SK-N-SH (cell line): ENCODE results near the gene OSBP2.

Experiments used
- EZH2phosphoT487 ChIP-seq: fragments of 200-600 bp; sonication (generic); IDR thresholded peaks from 2 replicates; pipeline ENCODE4 v1.6.1; 2017; ENCODE audit warnings: low read depth, mixed run types, mild to moderate bottlenecking, antibody characterized with exemption, moderate library complexity, borderline replicate concordance
- FOSL2 ChIP-seq: IDR thresholded peaks from 2 replicates; pipeline ENCODE4 v1.4.0; 2012; ENCODE audit warnings: low read depth, mild to moderate bottlenecking, moderate library complexity, borderline replicate concordance
- FOXJ3 ChIP-seq: sonication (generic); formaldehyde crosslinking; IDR thresholded peaks from 2 replicates; pipeline ENCODE4 v1.5.1; 2020; ENCODE audit warnings: mild to moderate bottlenecking, missing genetic modification reagents
- JUND ChIP-seq: IDR thresholded peaks from 2 replicates; pipeline ENCODE4 v1.4.0; 2012
- MXI1 ChIP-seq: IDR thresholded peaks from 2 replicates; pipeline ENCODE4 v1.6.1; 2012; ENCODE audit warnings: mild to moderate bottlenecking, low read depth, low read length, improper control_type of control experiment
- POLR2AphosphoS5 ChIP-seq: IDR thresholded peaks from 2 replicates; pipeline ENCODE4 v1.6.1; 2012; ENCODE audit warnings: low read depth, low read length
- RAD21 ChIP-seq: IDR thresholded peaks from 2 replicates; pipeline ENCODE4 v1.6.1; 2012; ENCODE audit warnings: mild to moderate bottlenecking, low read length
- SIN3A ChIP-seq: IDR thresholded peaks from 2 replicates; pipeline ENCODE4 v1.6.1; 2012; ENCODE audit warnings: low read depth, mild to moderate bottlenecking, low read length, moderate library complexity, borderline replicate concordance
- SMC3 ChIP-seq: IDR thresholded peaks from 2 replicates; pipeline ENCODE4 v1.6.1; 2012; ENCODE audit warnings: low read depth, low read length, improper control_type of control experiment
- TEAD4 ChIP-seq: IDR thresholded peaks from 2 replicates; pipeline ENCODE4 v1.4.0; 2012; ENCODE audit warnings: mild to moderate bottlenecking, borderline replicate concordance; ENCODE audit not compliant: insufficient read depth
- YY1 ChIP-seq: IDR thresholded peaks from 2 replicates; pipeline ENCODE4 v1.4.0; 2012; ENCODE audit warnings: low read depth, mild to moderate bottlenecking
- ZBTB33 ChIP-seq: IDR thresholded peaks from 2 replicates; pipeline ENCODE4 v1.4.0; 2012; ENCODE audit warnings: low read depth, borderline replicate concordance
- TF ChIP-seq, protein P1 (sequence below): fragments of 200-600 bp; sonication (generic); IDR thresholded peaks from 2 replicates; pipeline ENCODE4 v1.6.1; 2017; ENCODE audit warnings: antibody characterized with exemption, mild to moderate bottlenecking, moderate library complexity
- TF ChIP-seq, protein P2 (sequence below): IDR thresholded peaks from 2 replicates; pipeline ENCODE4 v1.6.1; 2012; ENCODE audit warnings: mild to moderate bottlenecking, low read depth, low read length, moderate library complexity

DNA sequence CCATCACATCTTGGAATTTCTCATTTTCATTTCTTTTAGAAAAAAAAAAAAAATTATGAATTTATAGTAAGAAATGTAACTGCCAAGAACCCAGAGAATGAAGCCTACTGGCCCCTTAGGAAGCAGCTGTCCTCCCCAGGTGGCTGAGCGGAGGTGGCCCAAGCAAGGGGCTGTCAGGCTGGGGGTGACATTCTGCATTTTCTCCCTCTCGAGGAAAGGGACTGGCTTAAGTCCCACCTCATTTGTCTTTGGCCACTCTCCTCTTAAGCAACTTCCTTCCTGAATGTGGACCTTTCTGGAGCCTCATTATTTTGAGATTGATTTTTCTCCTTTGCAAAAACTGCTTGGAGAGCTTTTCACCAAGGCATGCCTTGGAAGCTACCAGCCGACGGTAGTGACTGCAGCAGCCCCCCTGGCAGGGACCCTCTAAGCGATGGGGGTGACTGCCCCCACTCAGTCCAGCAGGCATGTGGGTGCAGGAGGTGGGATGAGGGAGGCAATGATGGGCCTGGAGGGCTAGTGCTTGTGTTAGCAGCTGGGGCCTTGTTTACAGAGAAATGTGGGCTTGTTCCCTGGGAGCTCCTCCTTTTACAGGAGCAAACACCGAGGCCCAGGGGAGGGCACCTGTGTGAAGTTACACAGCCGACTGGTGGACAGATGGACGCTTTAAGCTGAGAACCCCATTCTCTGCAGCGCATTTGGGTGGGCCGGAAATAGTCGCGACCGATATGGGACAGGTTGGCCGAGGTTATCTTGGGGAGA, 162.2 kb downstream of the OSBP2 start:
- TF ChIP-seq POLR2AphosphoS5 (no peak), SIN3A (no peak), MXI1 (no peak), RAD21 (no peak), FOXJ3 (CRISPR knock-in tag) (no peak), ZBTB33 (no peak), JUND (no peak), TEAD4 (no peak), YY1 (no peak), EZH2phosphoT487 (no peak), SMC3 (no peak), FOSL2 (no peak)
- TF ChIP-seq, protein P1, sequence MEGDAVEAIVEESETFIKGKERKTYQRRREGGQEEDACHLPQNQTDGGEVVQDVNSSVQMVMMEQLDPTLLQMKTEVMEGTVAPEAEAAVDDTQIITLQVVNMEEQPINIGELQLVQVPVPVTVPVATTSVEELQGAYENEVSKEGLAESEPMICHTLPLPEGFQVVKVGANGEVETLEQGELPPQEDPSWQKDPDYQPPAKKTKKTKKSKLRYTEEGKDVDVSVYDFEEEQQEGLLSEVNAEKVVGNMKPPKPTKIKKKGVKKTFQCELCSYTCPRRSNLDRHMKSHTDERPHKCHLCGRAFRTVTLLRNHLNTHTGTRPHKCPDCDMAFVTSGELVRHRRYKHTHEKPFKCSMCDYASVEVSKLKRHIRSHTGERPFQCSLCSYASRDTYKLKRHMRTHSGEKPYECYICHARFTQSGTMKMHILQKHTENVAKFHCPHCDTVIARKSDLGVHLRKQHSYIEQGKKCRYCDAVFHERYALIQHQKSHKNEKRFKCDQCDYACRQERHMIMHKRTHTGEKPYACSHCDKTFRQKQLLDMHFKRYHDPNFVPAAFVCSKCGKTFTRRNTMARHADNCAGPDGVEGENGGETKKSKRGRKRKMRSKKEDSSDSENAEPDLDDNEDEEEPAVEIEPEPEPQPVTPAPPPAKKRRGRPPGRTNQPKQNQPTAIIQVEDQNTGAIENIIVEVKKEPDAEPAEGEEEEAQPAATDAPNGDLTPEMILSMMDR = no peak
- TF ChIP-seq, protein P2, sequence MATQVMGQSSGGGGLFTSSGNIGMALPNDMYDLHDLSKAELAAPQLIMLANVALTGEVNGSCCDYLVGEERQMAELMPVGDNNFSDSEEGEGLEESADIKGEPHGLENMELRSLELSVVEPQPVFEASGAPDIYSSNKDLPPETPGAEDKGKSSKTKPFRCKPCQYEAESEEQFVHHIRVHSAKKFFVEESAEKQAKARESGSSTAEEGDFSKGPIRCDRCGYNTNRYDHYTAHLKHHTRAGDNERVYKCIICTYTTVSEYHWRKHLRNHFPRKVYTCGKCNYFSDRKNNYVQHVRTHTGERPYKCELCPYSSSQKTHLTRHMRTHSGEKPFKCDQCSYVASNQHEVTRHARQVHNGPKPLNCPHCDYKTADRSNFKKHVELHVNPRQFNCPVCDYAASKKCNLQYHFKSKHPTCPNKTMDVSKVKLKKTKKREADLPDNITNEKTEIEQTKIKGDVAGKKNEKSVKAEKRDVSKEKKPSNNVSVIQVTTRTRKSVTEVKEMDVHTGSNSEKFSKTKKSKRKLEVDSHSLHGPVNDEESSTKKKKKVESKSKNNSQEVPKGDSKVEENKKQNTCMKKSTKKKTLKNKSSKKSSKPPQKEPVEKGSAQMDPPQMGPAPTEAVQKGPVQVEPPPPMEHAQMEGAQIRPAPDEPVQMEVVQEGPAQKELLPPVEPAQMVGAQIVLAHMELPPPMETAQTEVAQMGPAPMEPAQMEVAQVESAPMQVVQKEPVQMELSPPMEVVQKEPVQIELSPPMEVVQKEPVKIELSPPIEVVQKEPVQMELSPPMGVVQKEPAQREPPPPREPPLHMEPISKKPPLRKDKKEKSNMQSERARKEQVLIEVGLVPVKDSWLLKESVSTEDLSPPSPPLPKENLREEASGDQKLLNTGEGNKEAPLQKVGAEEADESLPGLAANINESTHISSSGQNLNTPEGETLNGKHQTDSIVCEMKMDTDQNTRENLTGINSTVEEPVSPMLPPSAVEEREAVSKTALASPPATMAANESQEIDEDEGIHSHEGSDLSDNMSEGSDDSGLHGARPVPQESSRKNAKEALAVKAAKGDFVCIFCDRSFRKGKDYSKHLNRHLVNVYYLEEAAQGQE = no peak
